ENCODE results near the gene VASH2. TPM values are rescaled to one million over a fixed set of nuclear protein-coding genes. Genes with fewer than 3 reads are reported as not detected.

Gene VASH2
- total RNA-seq, 3 donors from 2014 or later: 0.20 to 1.3 (median 0.58) TPM

GRCh38 chr1:212975111-212975918 lies 25.0 kb downstream of the VASH2 start:
- Mint-ChIP-seq H3K4me1 (ENCODE audit: low read depth) (peaks cover 16% of the 10 kb centered on the region), H3K4me3 (no peak overlapping the region), H3K27me3 (ENCODE audit: low read depth) (peaks cover 4% of the 10 kb centered on the region), H3K36me3 (ENCODE audit: insufficient read depth) (no peaks in the 10 kb centered on the region), H3K9me3 (no peaks in the 10 kb centered on the region)
- no peak for DNase-seq
- no peak for ATAC-seq

GRCh38 chr1:212976586-212976985 lies 26.2 kb downstream of the VASH2 start:
- Mint-ChIP-seq H3K4me1 (ENCODE audit: low read depth) (peaks cover 20% of the 10 kb centered on the region), H3K9me3 (no peaks in the 10 kb centered on the region), H3K4me3 (no peak overlapping the region), H3K36me3 (ENCODE audit: insufficient read depth) (no peaks in the 10 kb centered on the region), H3K27me3 (ENCODE audit: low read depth) (peaks cover 4% of the 10 kb centered on the region)
- no peak for ATAC-seq
- DNase-seq: no peak

GRCh38 chr1:212977781-212978645 lies 27.7 kb downstream of the VASH2 start:
- DNase-seq (no peak), ATAC-seq (no peak)
- Mint-ChIP-seq H3K27me3 (ENCODE audit: low read depth) (peaks cover 4% of the 10 kb centered on the region), H3K9me3 (no peaks in the 10 kb centered on the region), H3K4me1 (ENCODE audit: low read depth) (peaks cover 22% of the 10 kb centered on the region), H3K36me3 (ENCODE audit: insufficient read depth) (no peaks in the 10 kb centered on the region), H3K4me3 (no peak overlapping the region)

GRCh38 chr1:212979340-212980122 lies 29.2 kb downstream of the VASH2 start:
- no peaks in the 10 kb centered on the region for H3K9me3 Mint-ChIP-seq
- no peaks in the 10 kb centered on the region for H3K36me3 Mint-ChIP-seq (ENCODE audit: insufficient read depth)
- peak; percentile 48 to 67 for ATAC-seq
- H3K4me1 Mint-ChIP-seq (ENCODE audit: low read depth): peaks cover 22% of the 10 kb centered on the region
- no peak for DNase-seq
- H3K4me3 Mint-ChIP-seq: no peak overlapping the region
- H3K27me3 Mint-ChIP-seq (ENCODE audit: low read depth): peaks cover 4% of the 10 kb centered on the region

GRCh38 chr1:212980123-212980785 lies 29.9 kb downstream of the VASH2 start:
- Mint-ChIP-seq H3K27me3 (ENCODE audit: low read depth) (peaks cover 4% of the 10 kb centered on the region), H3K4me3 (no peak overlapping the region), H3K9me3 (no peaks in the 10 kb centered on the region), H3K36me3 (ENCODE audit: insufficient read depth) (no peaks in the 10 kb centered on the region), H3K4me1 (ENCODE audit: low read depth) (peaks cover 22% of the 10 kb centered on the region)
- ATAC-seq (no peak), DNase-seq (no peak)

GRCh38 chr1:212981025-212981495 lies 30.7 kb downstream of the VASH2 start:
- ATAC-seq (no peak), DNase-seq (no peak)
- H3K4me1 Mint-ChIP-seq (ENCODE audit: low read depth): peaks cover 22% of the 10 kb centered on the region
- no peaks in the 10 kb centered on the region for H3K36me3 Mint-ChIP-seq (ENCODE audit: insufficient read depth)
- no peaks in the 10 kb centered on the region for H3K9me3 Mint-ChIP-seq
- H3K4me3 Mint-ChIP-seq: no peak overlapping the region
- peaks cover 4% of the 10 kb centered on the region for H3K27me3 Mint-ChIP-seq (ENCODE audit: low read depth)

- Mint-ChIP-seq H3K4me3 (no peak overlapping the region), H3K4me1 (ENCODE audit: low read depth) (peaks cover 22% of the 10 kb centered on the region), H3K9me3 (no peaks in the 10 kb centered on the region), H3K27me3 (ENCODE audit: low read depth) (peaks cover 4% of the 10 kb centered on the region), H3K36me3 (ENCODE audit: insufficient read depth) (no peaks in the 10 kb centered on the region)
- ATAC-seq (no peak), DNase-seq (no peak)
These were observed 31.4 kb downstream of the VASH2 start for GRCh38 chr1:212981571-212982328.

- H3K9me3 Mint-ChIP-seq: no peaks in the 10 kb centered on the region
- peaks cover 4% of the 10 kb centered on the region for H3K27me3 Mint-ChIP-seq (ENCODE audit: low read depth)
- H3K4me3 Mint-ChIP-seq: no peak overlapping the region
- H3K36me3 Mint-ChIP-seq (ENCODE audit: insufficient read depth): no peaks in the 10 kb centered on the region
- DNase-seq (no peak), ATAC-seq (no peak)
- peaks cover 22% of the 10 kb centered on the region for H3K4me1 Mint-ChIP-seq (ENCODE audit: low read depth)
These were observed 32.2 kb downstream of the VASH2 start for GRCh38 chr1:212982430-212983152.

- no peak for ATAC-seq
- no peak for DNase-seq
- Mint-ChIP-seq H3K9me3 (no peaks in the 10 kb centered on the region), H3K36me3 (ENCODE audit: insufficient read depth) (no peaks in the 10 kb centered on the region), H3K4me3 (no peak overlapping the region), H3K4me1 (ENCODE audit: low read depth) (peaks cover 22% of the 10 kb centered on the region), H3K27me3 (ENCODE audit: low read depth) (peaks cover 3% of the 10 kb centered on the region)
These were observed 33.1 kb downstream of the VASH2 start for GRCh38 chr1:212983482-212983881.

GRCh38 chr1:212984522-212985291 lies 34.4 kb downstream of the VASH2 start:
- Mint-ChIP-seq H3K9me3 (no peaks in the 10 kb centered on the region), H3K4me1 (ENCODE audit: low read depth) (peaks cover 11% of the 10 kb centered on the region), H3K27me3 (ENCODE audit: low read depth) (no peaks in the 10 kb centered on the region), H3K4me3 (no peak overlapping the region), H3K36me3 (ENCODE audit: insufficient read depth) (peaks cover 3% of the 10 kb centered on the region)
- no peak for DNase-seq
- ATAC-seq: no peak

GRCh38 chr1:212986551-212986950 lies 36.2 kb downstream of the VASH2 start:
- Mint-ChIP-seq H3K27me3 (ENCODE audit: low read depth) (no peaks in the 10 kb centered on the region), H3K4me3 (no peak overlapping the region), H3K9me3 (no peaks in the 10 kb centered on the region), H3K36me3 (ENCODE audit: insufficient read depth) (peaks cover 3% of the 10 kb centered on the region), H3K4me1 (ENCODE audit: low read depth) (peaks cover 6% of the 10 kb centered on the region)
- no peak for ATAC-seq
- no peak for DNase-seq

GRCh38 chr1:212987702-212988322 lies 37.5 kb downstream of the VASH2 start:
- H3K36me3 Mint-ChIP-seq (ENCODE audit: insufficient read depth): peaks cover 7% of the 10 kb centered on the region
- no peak for DNase-seq

More at GRCh38 chr1:212987702-212988322, 37.5 kb downstream of the VASH2 start:
- Mint-ChIP-seq H3K27me3 (ENCODE audit: low read depth) (no peaks in the 10 kb centered on the region), H3K9me3 (no peaks in the 10 kb centered on the region), H3K4me1 (ENCODE audit: low read depth) (peaks cover 4% of the 10 kb centered on the region), H3K4me3 (no peak overlapping the region)
- ATAC-seq: no peak

All from activated T-cell treated with anti-CD3 and anti-CD28 coated beads, Interleukin-2, amount 50 U/mL, for 4 hours (primary cell).